Keratinocyte (primary cell): Measurements from ENCODE around the gene NEK2.

Experiments
- CTCF ChIP-seq, 3 experiments: IDR thresholded peaks in 1 of 3; conservative IDR thresholded peaks in 1 of 3; optimal IDR thresholded peaks in 1 of 3; 2 replicates in 2 of 3; 3 replicates in 1 of 3; pipeline versions ENCODE3 to v1.5.1; 2011; ENCODE audit warnings: low read length in 3 of 3, mild to moderate bottlenecking in 3 of 3, moderate library complexity in 2 of 3, control low read depth in 1 of 3, inconsistent platforms in 1 of 3; ENCODE audit not compliant: insufficient read depth in 2 of 3; ENCODE audit errors: extremely low read depth in 1 of 3
- EZH2 ChIP-seq: IDR thresholded peaks from one replicate; pipeline ENCODE4 v1.6.1; 2012; ENCODE audit warnings: inconsistent platforms, mild to moderate bottlenecking, low read length, moderate library complexity

GRCh38 chr1:211708926-211709325, 33.5 kb upstream of the NEK2 start:
- TF ChIP-seq CTCF (optimal IDR thresholded peaks at IDR 0.05 in 1 of 3, IDR thresholded peaks at IDR 0.05 in 1 of 3, conservative IDR thresholded peaks at IDR 0.05 in 1 of 3; ENCODE audit: extremely low read depth in 1 of 3, insufficient read depth in 2 of 3, low read length in 3 of 3) = no peak
- TF ChIP-seq EZH2 = no peak
